ENCODE data around the gene QPCTL. TPM values are rescaled to one million over a fixed set of nuclear protein-coding genes. Genes with fewer than 3 reads are reported as not detected.

The QPCTL gene
- total and polyA plus RNA-seq, 2 of the 13 experiments (the other 11 are each of a cell fraction or from before 2014, with no cell fraction given): 16.0 to 19.1 TPM

DNA sequence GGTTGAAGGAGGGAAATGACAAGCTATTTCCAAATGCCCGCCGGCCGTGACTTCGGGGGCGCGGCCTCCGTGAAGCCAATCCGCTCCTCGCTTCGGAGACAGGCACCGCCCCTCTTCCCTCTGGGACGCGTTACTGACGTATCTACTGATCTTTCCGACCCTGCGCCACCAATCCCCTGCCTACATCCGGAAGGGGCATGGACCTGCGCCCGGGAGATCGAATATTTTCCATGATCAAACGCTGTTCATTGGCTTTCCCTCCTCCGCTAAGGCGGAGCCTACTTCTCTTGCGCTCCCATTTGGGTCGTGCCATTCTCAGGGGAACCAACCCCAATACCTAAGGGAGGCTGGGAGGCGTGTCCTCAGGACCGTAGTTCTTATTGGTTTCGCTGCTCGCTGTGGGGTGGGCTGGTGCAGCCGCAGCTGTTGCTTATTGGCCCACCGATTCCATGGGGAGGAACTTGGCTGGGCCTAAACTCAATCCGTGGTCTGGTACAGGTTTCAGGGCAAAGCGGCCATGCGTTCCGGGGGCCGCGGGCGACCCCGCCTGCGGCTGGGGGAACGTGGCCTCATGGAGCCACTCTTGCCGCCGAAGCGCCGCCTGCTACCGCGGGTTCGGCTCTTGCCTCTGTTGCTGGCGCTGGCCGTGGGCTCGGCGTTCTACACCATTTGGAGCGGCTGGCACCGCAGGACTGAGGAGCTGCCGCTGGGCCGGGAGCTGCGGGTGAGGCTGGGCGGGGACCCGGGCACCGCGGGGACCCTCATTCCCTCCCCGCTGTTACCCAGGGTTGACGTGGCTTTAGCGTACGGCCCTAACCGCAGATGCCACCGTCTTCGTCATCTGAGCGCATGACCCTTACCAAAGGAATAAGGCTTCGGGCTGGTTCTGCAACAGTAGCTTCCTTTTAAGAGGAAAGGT is at the start of gene QPCTL (continued):
- TF ChIP-seq CHCHD3 (CRISPR knock-in tag; IDR thresholded peaks at IDR 0.05) (no peak), ZNF317 (CRISPR knock-in tag; IDR thresholded peaks at IDR 0.05) (peak; percentile 19; the same call in 1 of the 2 replicates), ZSCAN31 (CRISPR knock-in tag; IDR thresholded peaks at IDR 0.05; ENCODE audit: low read depth) (peak; percentile 18; the same call in 1 of the 2 replicates), GTF3A (CRISPR knock-in tag; conservative IDR thresholded peaks at IDR 0.05) (no peak), GATA4 (IDR thresholded peaks at IDR 0.05; ENCODE audit: borderline replicate concordance, low read depth) (no peak), TBX3 (IDR thresholded peaks at IDR 0.05; ENCODE audit: borderline replicate concordance) (no peak), ATF7-NPFF (CRISPR knock-in tag; IDR thresholded peaks at IDR 0.05; ENCODE audit: low read depth) (no peak; the same call in 1 of the 2 replicates), ZNF564 (CRISPR knock-in tag; IDR thresholded peaks at IDR 0.05) (no peak), DNMT1 (CRISPR knock-in tag; IDR thresholded peaks at IDR 0.05) (no peak), ZNF235 (CRISPR knock-in tag; IDR thresholded peaks at IDR 0.05; ENCODE audit: borderline replicate concordance) (0 out of 2 replicates have a peak, but pooled peaks have one; percentile 79), HNRNPUL1 (IDR thresholded peaks at IDR 0.05; ENCODE audit: low read depth, low read length) (no peak), NFYC (CRISPR knock-in tag; IDR thresholded peaks at IDR 0.05) (peak; percentile 90), MTA1 (CRISPR knock-in tag; IDR thresholded peaks at IDR 0.05; ENCODE audit: borderline replicate concordance) (no peak), HES4 (CRISPR knock-in tag; IDR thresholded peaks at IDR 0.05; ENCODE audit: borderline replicate concordance) (peak; percentile 77; the same call in 1 of the 2 replicates), MXI1 (IDR thresholded peaks at IDR 0.05; ENCODE audit: borderline replicate concordance, low read depth, low read length) (peak; percentile 94; the same call in 2 of the 3 replicates), ZNF660 (CRISPR knock-in tag; IDR thresholded peaks at IDR 0.05; ENCODE audit: borderline replicate concordance, low read depth) (no peak), CHD2 (IDR thresholded peaks at IDR 0.05; ENCODE audit: low read depth, low read length) (peak; percentile 24; the same call in 1 of the 2 replicates), YY1 (IDR thresholded peaks at IDR 0.05; ENCODE audit: insufficient read depth, insufficient replicate concordance, low read depth, low read length) (peak; percentile 78), BHLHE40 (IDR thresholded peaks at IDR 0.05; ENCODE audit: low read length) (0 out of 2 replicates have a peak, but pooled peaks have one; percentile 14)
- TF ChIP-seq, protein P1, sequence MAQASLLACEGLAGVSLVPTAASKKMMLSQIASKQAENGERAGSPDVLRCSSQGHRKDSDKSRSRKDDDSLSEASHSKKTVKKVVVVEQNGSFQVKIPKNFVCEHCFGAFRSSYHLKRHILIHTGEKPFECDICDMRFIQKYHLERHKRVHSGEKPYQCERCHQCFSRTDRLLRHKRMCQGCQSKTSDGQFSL (CRISPR knock-in tag; IDR thresholded peaks at IDR 0.05): 0 out of 2 replicates have a peak, but pooled peaks have one; percentile 19
- TF ChIP-seq, protein P2, sequence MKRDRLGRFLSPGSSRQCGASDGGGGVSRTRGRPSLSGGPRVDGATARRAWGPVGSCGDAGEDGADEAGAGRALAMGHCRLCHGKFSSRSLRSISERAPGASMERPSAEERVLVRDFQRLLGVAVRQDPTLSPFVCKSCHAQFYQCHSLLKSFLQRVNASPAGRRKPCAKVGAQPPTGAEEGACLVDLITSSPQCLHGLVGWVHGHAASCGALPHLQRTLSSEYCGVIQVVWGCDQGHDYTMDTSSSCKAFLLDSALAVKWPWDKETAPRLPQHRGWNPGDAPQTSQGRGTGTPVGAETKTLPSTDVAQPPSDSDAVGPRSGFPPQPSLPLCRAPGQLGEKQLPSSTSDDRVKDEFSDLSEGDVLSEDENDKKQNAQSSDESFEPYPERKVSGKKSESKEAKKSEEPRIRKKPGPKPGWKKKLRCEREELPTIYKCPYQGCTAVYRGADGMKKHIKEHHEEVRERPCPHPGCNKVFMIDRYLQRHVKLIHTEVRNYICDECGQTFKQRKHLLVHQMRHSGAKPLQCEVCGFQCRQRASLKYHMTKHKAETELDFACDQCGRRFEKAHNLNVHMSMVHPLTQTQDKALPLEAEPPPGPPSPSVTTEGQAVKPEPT (CRISPR knock-in tag; IDR thresholded peaks at IDR 0.05; ENCODE audit: low read depth): no peak
- TF ChIP-seq, protein P3, sequence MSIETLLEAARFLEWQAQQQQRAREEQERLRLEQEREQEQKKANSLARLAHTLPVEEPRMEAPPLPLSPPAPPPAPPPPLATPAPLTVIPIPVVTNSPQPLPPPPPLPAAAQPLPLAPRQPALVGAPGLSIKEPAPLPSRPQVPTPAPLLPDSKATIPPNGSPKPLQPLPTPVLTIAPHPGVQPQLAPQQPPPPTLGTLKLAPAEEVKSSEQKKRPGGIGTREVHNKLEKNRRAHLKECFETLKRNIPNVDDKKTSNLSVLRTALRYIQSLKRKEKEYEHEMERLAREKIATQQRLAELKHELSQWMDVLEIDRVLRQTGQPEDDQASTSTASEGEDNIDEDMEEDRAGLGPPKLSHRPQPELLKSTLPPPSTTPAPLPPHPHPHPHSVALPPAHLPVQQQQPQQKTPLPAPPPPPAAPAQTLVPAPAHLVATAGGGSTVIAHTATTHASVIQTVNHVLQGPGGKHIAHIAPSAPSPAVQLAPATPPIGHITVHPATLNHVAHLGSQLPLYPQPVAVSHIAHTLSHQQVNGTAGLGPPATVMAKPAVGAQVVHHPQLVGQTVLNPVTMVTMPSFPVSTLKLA (IDR thresholded peaks at IDR 0.05): peak; percentile 59
- TF ChIP-seq, protein P4, sequence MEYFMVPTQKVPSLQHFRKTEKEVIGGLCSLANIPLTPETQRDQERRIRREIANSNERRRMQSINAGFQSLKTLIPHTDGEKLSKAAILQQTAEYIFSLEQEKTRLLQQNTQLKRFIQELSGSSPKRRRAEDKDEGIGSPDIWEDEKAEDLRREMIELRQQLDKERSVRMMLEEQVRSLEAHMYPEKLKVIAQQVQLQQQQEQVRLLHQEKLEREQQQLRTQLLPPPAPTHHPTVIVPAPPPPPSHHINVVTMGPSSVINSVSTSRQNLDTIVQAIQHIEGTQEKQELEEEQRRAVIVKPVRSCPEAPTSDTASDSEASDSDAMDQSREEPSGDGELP (IDR thresholded peaks at IDR 0.05; ENCODE audit: borderline replicate concordance, low read depth): peak; percentile 52; the same call in 1 of the 2 replicates
